ENCODE results near the gene SMC5. TPM values are rescaled to one million over a fixed set of nuclear protein-coding genes. Genes with fewer than 3 reads are reported as not detected.
A peak's percentile ranks its signal among the peaks of the same experiment; 100 is the strongest.

The SMC5 gene
- total and polyA plus RNA-seq, 8 donors, result 7.9 to 93.8 (median 14.6) TPM

- Histone ChIP-seq H3K4me3 (no peak overlapping the region), H3K9me3 (no peaks in the 10 kb centered on the region), H3K27me3 (no peaks in the 10 kb centered on the region), H3K36me3 (peaks cover 11 to 44% (median 35%) of the 10 kb centered on the region in 4 donors), H3K4me1 (peaks cover 21 to 61% (median 41%) of the 10 kb centered on the region in 4 donors), H3K27ac (peak overlapping the region in 1 of 5 donors; percentile 11)
- peak in 1 of 2 donors; percentile 43 for DNase-seq
- TF ChIP-seq POLR2AphosphoS5 (IDR thresholded peaks at IDR 0.05), result no peak
- TF ChIP-seq POLR2A (IDR thresholded peaks at IDR 0.05), result no peak
- TF ChIP-seq EP300 (IDR thresholded peaks at IDR 0.05), result no peak
- TF ChIP-seq CTCF (IDR thresholded peaks at IDR 0.05), result no peak
- WGBS, 5 donors, result 35 to 53% (median 44%) methylated on average over 6 of the region's 6 CpGs
- intact Hi-C loops (cut with DNase I; ENCODE audit: low total_unique reads), result no loop called here
Measured at GRCh38 chr9:70262948-70263347, 4.2 kb downstream of the SMC5 start.

- WGBS, 5 donors, result 67 to 82% (median 70%) methylated on average over 1 of the region's 1 CpG
- intact Hi-C loops (cut with DNase I; ENCODE audit: low total_unique reads), result no loop called here
Measured at GRCh38 chr9:70263421-70263820, 4.6 kb downstream of the SMC5 start.

GRCh38 chr9:70278305-70278704 is 19.5 kb downstream of the SMC5 start:
- Histone ChIP-seq H3K9me3 (no peaks in the 10 kb centered on the region), H3K36me3 (peaks cover 7 to 62% (median 54%) of the 10 kb centered on the region in 4 donors), H3K4me1 (peaks cover 0 to 13% (median 5%) of the 10 kb centered on the region in 4 donors), H3K4me3 (no peak overlapping the region), H3K27ac (no peak overlapping the region), H3K27me3 (no peaks in the 10 kb centered on the region)
- TF ChIP-seq POLR2AphosphoS5 (IDR thresholded peaks at IDR 0.05), result no peak
- no peak for TF ChIP-seq POLR2A (IDR thresholded peaks at IDR 0.05)
- TF ChIP-seq EP300 (IDR thresholded peaks at IDR 0.05), result no peak
- TF ChIP-seq CTCF (IDR thresholded peaks at IDR 0.05), result no peak
- WGBS, 5 donors, result 83 to 88% (median 87%) methylated on average over 2 of the region's 2 CpGs
- intact Hi-C loops (cut with DNase I; ENCODE audit: low total_unique reads), result no loop called here
- no peak for DNase-seq

More at GRCh38 chr9:70263421-70263820, 4.6 kb downstream of the SMC5 start:
- DNase-seq, result peak in 1 of 2 donors; percentile 12
- H3K9me3 ChIP-seq, result no peaks in the 10 kb centered on the region
- peak overlapping the region in 1 of 5 donors; percentile 11 for H3K27ac ChIP-seq
- peaks cover 21 to 58% (median 39%) of the 10 kb centered on the region in 4 donors for H3K4me1 ChIP-seq
- peaks cover 11 to 49% (median 39%) of the 10 kb centered on the region in 4 donors for H3K36me3 ChIP-seq
- H3K4me3 ChIP-seq, result no peak overlapping the region
- no peaks in the 10 kb centered on the region for H3K27me3 ChIP-seq
- no peak for TF ChIP-seq EP300 (IDR thresholded peaks at IDR 0.05)
- no peak for TF ChIP-seq POLR2A (IDR thresholded peaks at IDR 0.05)
- TF ChIP-seq CTCF (IDR thresholded peaks at IDR 0.05), result no peak
- TF ChIP-seq POLR2AphosphoS5 (IDR thresholded peaks at IDR 0.05), result no peak

- intact Hi-C loops (cut with DNase I; ENCODE audit: low total_unique reads), result no loop called here
- H3K9me3 ChIP-seq, result no peaks in the 10 kb centered on the region
- H3K4me3 ChIP-seq, result no peak overlapping the region
- peaks cover 0 to 22% (median 11%) of the 10 kb centered on the region in 4 donors for H3K4me1 ChIP-seq
- peaks cover 10 to 86% (median 70%) of the 10 kb centered on the region in 4 donors for H3K36me3 ChIP-seq
- WGBS, 5 donors, result 70 to 88% (median 85%) methylated on average over 1 of the region's 1 CpG
- H3K27me3 ChIP-seq, result no peaks in the 10 kb centered on the region
- TF ChIP-seq POLR2AphosphoS5 (IDR thresholded peaks at IDR 0.05) (no peak), EP300 (IDR thresholded peaks at IDR 0.05) (no peak), POLR2A (IDR thresholded peaks at IDR 0.05) (no peak), CTCF (IDR thresholded peaks at IDR 0.05) (no peak)
- H3K27ac ChIP-seq, result no peak overlapping the region
- no peak for DNase-seq
Measured at GRCh38 chr9:70283848-70284247, 25.1 kb downstream of the SMC5 start.
